ENCODE data around the gene APOBEC3A.

- TF ChIP-seq CTCF (IDR thresholded peaks at IDR 0.05) (no peak), POLR2A (IDR thresholded peaks at IDR 0.05) (no peak), POLR2AphosphoS5 (IDR thresholded peaks at IDR 0.05; ENCODE audit: insufficient read depth in 1 of 2, low read depth in 1 of 2) (no peak)
Observed at GRCh38 chr22:38989466-38989865, 32.1 kb downstream of the APOBEC3A start.

Data from vagina (tissue), 2 donors.